ENCODE measurements around the gene GRXCR1. TPM values are rescaled to one million over a fixed set of nuclear protein-coding genes. Genes with fewer than 3 reads are reported as not detected.

The GRXCR1 gene
- total RNA-seq, 1 donor from 2014 or later: not detected

DNA sequence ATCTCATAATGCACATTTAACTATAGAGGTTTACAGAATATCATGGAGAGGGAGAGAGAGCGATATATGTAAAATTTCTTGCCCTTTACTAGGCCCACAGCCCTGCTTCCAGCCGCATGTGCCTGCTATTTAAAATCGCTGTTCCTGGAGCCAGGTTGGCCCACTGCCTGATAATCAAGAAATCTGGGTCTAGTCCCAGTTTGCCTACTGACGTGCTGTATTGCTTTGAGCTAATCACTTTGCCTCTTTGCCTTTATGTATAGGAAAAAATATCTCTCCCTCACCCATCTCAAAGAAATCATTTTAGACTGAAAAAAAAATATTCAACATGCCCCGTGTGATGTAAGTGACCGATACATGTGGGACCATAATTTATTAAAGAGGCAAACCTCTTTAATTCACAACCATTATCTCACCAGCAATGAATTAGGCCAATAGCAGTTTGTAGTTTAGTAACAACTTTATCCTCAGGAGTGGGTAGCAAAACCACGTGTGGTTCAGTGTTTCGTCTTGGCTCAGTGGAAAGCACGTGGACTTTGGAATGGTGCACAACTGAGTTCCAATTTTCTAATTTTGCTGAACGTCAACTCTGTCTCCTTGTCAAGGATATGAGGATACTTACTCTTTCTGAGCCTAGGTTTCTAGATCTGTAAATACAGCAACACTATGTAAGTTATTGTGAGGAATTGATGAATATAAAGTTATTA lies 62.6 kb downstream of the GRXCR1 start:
- H3K79me2 ChIP-seq (ENCODE audit: insufficient read depth, low read length): no peaks in the 10 kb centered on the region
- DNase-seq (ENCODE audit: low read depth) (no peak), FAIRE-seq (no peak)
- H2AFZ ChIP-seq (ENCODE audit: low read depth, low read length): no peak overlapping the region
- H3K36me3 ChIP-seq (ENCODE audit: insufficient read depth, low read length): no peaks in the 10 kb centered on the region
- no peaks in the 10 kb centered on the region for H3K4me1 ChIP-seq (ENCODE audit: insufficient read depth, low read length)
- Mint-ChIP-seq H3K4me1 (ENCODE audit: low read depth, unreplicated experiment) (no peaks in the 10 kb centered on the region), H3K9me3 (ENCODE audit: unreplicated experiment) (no peaks in the 10 kb centered on the region), H3K4me3 (ENCODE audit: unreplicated experiment) (no peak overlapping the region), H3K27ac (ENCODE audit: unreplicated experiment) (no peak overlapping the region), H3K36me3 (ENCODE audit: low read depth, unreplicated experiment) (no peaks in the 10 kb centered on the region), H3K27me3 (ENCODE audit: low read depth, unreplicated experiment) (no peaks in the 10 kb centered on the region)
- no peak overlapping the region for H3K27ac ChIP-seq (ENCODE audit: low read depth, low read length)
- no peaks in the 10 kb centered on the region for H4K20me1 ChIP-seq (ENCODE audit: insufficient read depth, low read length)
- H3K4me3 ChIP-seq (ENCODE audit: insufficient read depth, low read depth, low read length): no peak overlapping the region
- no peak overlapping the region for H3K4me2 ChIP-seq (ENCODE audit: low read length)
- TF ChIP-seq EZH2 (IDR thresholded peaks at IDR 0.05; ENCODE audit: insufficient read depth, low read length): no peak
- TF ChIP-seq, protein P1, sequence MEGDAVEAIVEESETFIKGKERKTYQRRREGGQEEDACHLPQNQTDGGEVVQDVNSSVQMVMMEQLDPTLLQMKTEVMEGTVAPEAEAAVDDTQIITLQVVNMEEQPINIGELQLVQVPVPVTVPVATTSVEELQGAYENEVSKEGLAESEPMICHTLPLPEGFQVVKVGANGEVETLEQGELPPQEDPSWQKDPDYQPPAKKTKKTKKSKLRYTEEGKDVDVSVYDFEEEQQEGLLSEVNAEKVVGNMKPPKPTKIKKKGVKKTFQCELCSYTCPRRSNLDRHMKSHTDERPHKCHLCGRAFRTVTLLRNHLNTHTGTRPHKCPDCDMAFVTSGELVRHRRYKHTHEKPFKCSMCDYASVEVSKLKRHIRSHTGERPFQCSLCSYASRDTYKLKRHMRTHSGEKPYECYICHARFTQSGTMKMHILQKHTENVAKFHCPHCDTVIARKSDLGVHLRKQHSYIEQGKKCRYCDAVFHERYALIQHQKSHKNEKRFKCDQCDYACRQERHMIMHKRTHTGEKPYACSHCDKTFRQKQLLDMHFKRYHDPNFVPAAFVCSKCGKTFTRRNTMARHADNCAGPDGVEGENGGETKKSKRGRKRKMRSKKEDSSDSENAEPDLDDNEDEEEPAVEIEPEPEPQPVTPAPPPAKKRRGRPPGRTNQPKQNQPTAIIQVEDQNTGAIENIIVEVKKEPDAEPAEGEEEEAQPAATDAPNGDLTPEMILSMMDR (IDR thresholded peaks at IDR 0.05; ENCODE audit: insufficient read depth, low read depth, low read length): no peak
- no peaks in the 10 kb centered on the region for H3K27me3 ChIP-seq (ENCODE audit: insufficient read depth, low read length)
- no peak overlapping the region for H3K9ac ChIP-seq (ENCODE audit: low read length)
- H3K9me3 ChIP-seq (ENCODE audit: insufficient read depth, low read depth, low read length): no peaks in the 10 kb centered on the region

DNA sequence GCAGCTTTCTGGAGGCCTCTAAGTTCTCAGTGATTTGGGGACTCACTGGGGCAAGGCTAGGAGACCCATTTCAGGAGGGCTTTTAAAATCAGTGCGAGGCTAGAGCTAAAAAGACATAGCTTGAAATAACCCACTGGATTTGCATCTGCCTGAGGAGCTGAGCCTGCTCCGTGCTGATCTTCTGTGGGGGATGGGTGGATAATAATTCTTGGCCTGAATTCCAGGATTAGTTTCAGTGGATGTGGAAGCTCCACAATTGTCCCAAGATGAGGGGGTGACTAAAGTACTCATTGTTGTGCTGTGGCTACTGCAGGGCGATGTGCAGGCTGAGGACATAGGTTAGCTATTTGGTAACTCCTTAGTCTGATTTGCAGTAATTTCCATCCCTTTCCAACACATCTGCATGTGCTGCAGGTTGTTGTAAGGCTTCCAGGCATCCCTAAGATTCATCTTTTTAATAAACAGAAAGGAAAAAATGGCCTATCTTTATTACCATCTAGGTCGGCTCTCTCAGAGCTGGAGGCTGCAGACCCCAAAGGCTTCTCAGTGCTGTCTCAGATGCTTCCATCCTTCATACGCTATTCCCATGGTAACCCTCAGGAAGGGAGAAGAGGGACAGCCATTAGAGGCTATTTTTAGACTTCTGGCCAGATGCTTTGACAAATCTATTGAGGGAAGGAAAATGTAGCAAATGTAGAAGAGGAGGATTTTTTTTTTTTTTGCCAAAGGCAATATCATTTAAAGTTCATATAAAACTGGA lies 63.4 kb downstream of the GRXCR1 start:
- Histone ChIP-seq H4K20me1 (ENCODE audit: insufficient read depth, low read length) (no peaks in the 10 kb centered on the region), H3K4me2 (ENCODE audit: low read length) (no peak overlapping the region), H3K4me1 (ENCODE audit: insufficient read depth, low read length) (no peaks in the 10 kb centered on the region), H3K36me3 (ENCODE audit: insufficient read depth, low read length) (no peaks in the 10 kb centered on the region), H3K9ac (ENCODE audit: low read length) (no peak overlapping the region), H3K9me3 (ENCODE audit: insufficient read depth, low read depth, low read length) (no peaks in the 10 kb centered on the region), H3K79me2 (ENCODE audit: insufficient read depth, low read length) (no peaks in the 10 kb centered on the region), H3K27me3 (ENCODE audit: insufficient read depth, low read length) (no peaks in the 10 kb centered on the region), H3K4me3 (ENCODE audit: insufficient read depth, low read depth, low read length) (no peak overlapping the region), H2AFZ (ENCODE audit: low read depth, low read length) (no peak overlapping the region), H3K27ac (ENCODE audit: low read depth, low read length) (no peak overlapping the region)
- Mint-ChIP-seq H3K4me1 (ENCODE audit: low read depth, unreplicated experiment) (no peaks in the 10 kb centered on the region), H3K27ac (ENCODE audit: unreplicated experiment) (no peak overlapping the region), H3K27me3 (ENCODE audit: low read depth, unreplicated experiment) (no peaks in the 10 kb centered on the region), H3K36me3 (ENCODE audit: low read depth, unreplicated experiment) (no peaks in the 10 kb centered on the region), H3K4me3 (ENCODE audit: unreplicated experiment) (no peak overlapping the region), H3K9me3 (ENCODE audit: unreplicated experiment) (no peaks in the 10 kb centered on the region)
- DNase-seq (ENCODE audit: low read depth) (no peak), FAIRE-seq (no peak)
- TF ChIP-seq, protein P1 (IDR thresholded peaks at IDR 0.05; ENCODE audit: insufficient read depth, low read depth, low read length): no peak
- TF ChIP-seq EZH2 (IDR thresholded peaks at IDR 0.05; ENCODE audit: insufficient read depth, low read length): no peak

DNA sequence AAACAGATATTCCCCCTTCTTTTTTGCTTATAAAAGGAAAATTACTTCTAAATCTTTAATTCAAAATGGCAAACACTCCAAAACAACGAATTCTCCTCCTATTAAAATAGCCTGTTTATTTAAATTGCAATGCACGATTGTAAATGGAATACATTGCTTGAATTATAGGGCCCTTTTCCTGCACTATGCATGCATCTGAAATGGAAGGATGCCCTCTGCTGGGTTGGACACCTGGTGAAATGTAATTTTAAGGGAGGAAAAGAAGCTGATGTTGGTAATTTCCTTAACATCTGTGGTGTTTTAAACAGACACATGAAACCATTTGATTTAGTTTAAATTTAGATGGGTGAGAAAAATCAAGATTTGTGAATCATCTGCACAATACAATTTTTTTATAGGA lies 72.8 kb downstream of the GRXCR1 start:
- Mint-ChIP-seq H3K27me3 (ENCODE audit: low read depth, unreplicated experiment) (peaks cover 3% of the 10 kb centered on the region), H3K9me3 (ENCODE audit: unreplicated experiment) (peaks cover 6% of the 10 kb centered on the region), H3K4me1 (ENCODE audit: low read depth, unreplicated experiment) (no peaks in the 10 kb centered on the region)

More for the DNA sequence above, 72.8 kb downstream of the GRXCR1 start:
- H3K79me2 ChIP-seq (ENCODE audit: insufficient read depth, low read length): no peaks in the 10 kb centered on the region
- DNase-seq (ENCODE audit: low read depth) (no peak), FAIRE-seq (no peak)
- H3K4me3 ChIP-seq (ENCODE audit: insufficient read depth, low read depth, low read length): no peak overlapping the region
- no peak overlapping the region for H3K4me2 ChIP-seq (ENCODE audit: low read length)
- no peak overlapping the region for H2AFZ ChIP-seq (ENCODE audit: low read depth, low read length)
- H4K20me1 ChIP-seq (ENCODE audit: insufficient read depth, low read length): no peaks in the 10 kb centered on the region
- no peak overlapping the region for H3K27ac ChIP-seq (ENCODE audit: low read depth, low read length)
- H3K4me3 Mint-ChIP-seq (ENCODE audit: unreplicated experiment): no peak overlapping the region
- no peaks in the 10 kb centered on the region for H3K27me3 ChIP-seq (ENCODE audit: insufficient read depth, low read length)
- H3K9ac ChIP-seq (ENCODE audit: low read length): no peak overlapping the region
- H3K4me1 ChIP-seq (ENCODE audit: insufficient read depth, low read length): no peaks in the 10 kb centered on the region
- TF ChIP-seq EZH2 (IDR thresholded peaks at IDR 0.05; ENCODE audit: insufficient read depth, low read length): no peak
- TF ChIP-seq, protein P1 (IDR thresholded peaks at IDR 0.05; ENCODE audit: insufficient read depth, low read depth, low read length): no peak
- H3K36me3 ChIP-seq (ENCODE audit: insufficient read depth, low read length): no peaks in the 10 kb centered on the region
- no peak overlapping the region for H3K27ac Mint-ChIP-seq (ENCODE audit: unreplicated experiment)
- no peaks in the 10 kb centered on the region for H3K36me3 Mint-ChIP-seq (ENCODE audit: low read depth, unreplicated experiment)
- peaks cover 4% of the 10 kb centered on the region for H3K9me3 ChIP-seq (ENCODE audit: insufficient read depth, low read depth, low read length)
